Endothelial cell of umbilical vein (primary cell): ENCODE results near the gene MIER1.

ENCODE experiments used
- CTCF ChIP-seq, 2 donors: IDR thresholded peaks; 1 replicate in 1 of 2; 2 replicates in 1 of 2; pipeline ENCODE4 v1.5.1; 2011; ENCODE audit warnings: low read length in 2 of 2, mild to moderate bottlenecking in 2 of 2, moderate library complexity in 2 of 2, control low read depth in 1 of 2, inconsistent platforms in 1 of 2, low read depth in 1 of 2; ENCODE audit not compliant: insufficient read depth in 1 of 2; ENCODE audit errors: extremely low read depth in 1 of 2
- EZH2 ChIP-seq: IDR thresholded peaks from 2 replicates; pipeline ENCODE4 v1.6.1; 2012; ENCODE audit warnings: borderline replicate concordance, low read depth, mild to moderate bottlenecking, moderate library complexity, low read length, inconsistent platforms; ENCODE audit not compliant: severe bottlenecking
- JUN ChIP-seq: IDR thresholded peaks from 2 replicates; pipeline ENCODE4 v1.6.1; 2011; ENCODE audit warnings: borderline replicate concordance, low read depth; ENCODE audit not compliant: insufficient read length, insufficient read depth
- MAX ChIP-seq: IDR thresholded peaks from 2 replicates; pipeline ENCODE4 v1.6.1; 2011; ENCODE audit not compliant: insufficient read depth, insufficient read length
- POLR2A ChIP-seq: IDR thresholded peaks from 2 replicates; pipeline ENCODE4 v1.6.1; 2012; ENCODE audit warnings: low read depth, mild to moderate bottlenecking, control low read depth, low read length
- POLR2AphosphoS5 ChIP-seq: IDR thresholded peaks from 2 replicates; pipeline ENCODE4 v1.6.1; 2012; ENCODE audit warnings: low read depth, mild to moderate bottlenecking, control low read depth, low read length, moderate library complexity; ENCODE audit not compliant: insufficient read depth

- TF ChIP-seq CTCF (IDR thresholded peaks at IDR 0.05; ENCODE audit: extremely low read depth in 1 of 2, insufficient read depth in 1 of 2, low read depth in 1 of 2, low read length in 2 of 2) (no peak), POLR2A (no peak), POLR2AphosphoS5 (no peak), EZH2 (no peak), MAX (no peak), JUN (no peak)
These were observed 77.1 kb downstream of the MIER1 start for GRCh38 chr1:67001682-67002425.
